ENCODE measurements around the gene SLC46A1.
"Not testable (repeated sequence)": the region's sequence is repeated elsewhere in the genome, so short reads cannot be mapped to it uniquely, and the experiment has no call there.

SLC46A1 gene

DNA sequence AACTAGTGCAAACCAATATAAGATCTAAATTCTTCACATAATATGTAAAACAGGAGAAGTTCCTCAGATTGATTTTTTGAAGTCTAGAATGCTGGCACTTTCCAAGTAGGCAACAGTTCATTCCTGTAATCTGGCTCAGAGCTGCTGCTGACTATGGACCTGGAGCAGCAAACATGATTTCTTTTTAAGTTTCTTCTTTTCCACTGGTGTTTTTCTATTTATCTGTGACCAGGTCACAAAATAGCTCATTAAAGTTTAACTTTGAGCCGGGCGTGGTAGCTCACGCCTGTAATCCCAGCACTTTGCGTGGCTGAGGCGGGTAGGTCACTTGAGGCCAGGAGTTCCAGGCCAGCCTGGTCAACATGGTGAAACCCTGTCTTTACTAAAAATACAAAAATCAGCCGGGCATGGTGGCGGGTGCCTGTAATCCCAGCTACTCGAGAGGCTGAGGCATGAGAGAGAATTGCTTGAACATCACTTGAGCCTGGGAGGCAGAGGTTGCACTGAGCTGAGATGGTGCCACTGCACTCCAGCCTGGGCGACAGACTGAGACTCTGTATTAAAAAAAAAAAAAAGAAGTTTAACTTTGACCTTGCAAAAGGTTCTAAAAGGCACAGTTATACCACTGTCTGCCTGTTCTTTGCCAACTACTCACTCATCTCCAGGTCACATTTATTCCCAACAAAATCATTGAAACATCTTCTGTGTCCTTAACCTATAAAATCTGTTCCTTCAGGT is 38.1 kb upstream of the SLC46A1 start:
- Histone ChIP-seq H3K36me3 (replicated peaks; ENCODE audit: low read depth, low read length) (no peaks in the 10 kb centered on the region), H3K4me1 (ENCODE audit: low read length) (no peaks in the 10 kb centered on the region), H3K4me2 (ENCODE audit: low read length) (no peak overlapping the region), H3K79me2 (ENCODE audit: low read length) (no peaks in the 10 kb centered on the region), H2AFZ (ENCODE audit: low read depth, low read length) (no peak overlapping the region), H3K4me3 (ENCODE audit: low read length) (no peak overlapping the region), H3K27ac (ENCODE audit: low read length) (no peak overlapping the region), H4K20me1 (ENCODE audit: insufficient read depth, low read length) (no peaks in the 10 kb centered on the region), H3K9ac (ENCODE audit: low read length) (no peak overlapping the region), H3K27me3 (ENCODE audit: low read depth, low read length) (peaks cover 9% of the 10 kb centered on the region; the same call in 1 of the 2 replicates), H3K9me3 (ENCODE audit: insufficient read depth, low read length) (0 out of 2 replicates have a peak, but pooled peaks cover 4% of the 10 kb centered on the region)
- TF ChIP-seq EZH2phosphoT487 (IDR thresholded peaks at IDR 0.05; ENCODE audit: low read depth), result no peak
- TF ChIP-seq, protein P1, sequence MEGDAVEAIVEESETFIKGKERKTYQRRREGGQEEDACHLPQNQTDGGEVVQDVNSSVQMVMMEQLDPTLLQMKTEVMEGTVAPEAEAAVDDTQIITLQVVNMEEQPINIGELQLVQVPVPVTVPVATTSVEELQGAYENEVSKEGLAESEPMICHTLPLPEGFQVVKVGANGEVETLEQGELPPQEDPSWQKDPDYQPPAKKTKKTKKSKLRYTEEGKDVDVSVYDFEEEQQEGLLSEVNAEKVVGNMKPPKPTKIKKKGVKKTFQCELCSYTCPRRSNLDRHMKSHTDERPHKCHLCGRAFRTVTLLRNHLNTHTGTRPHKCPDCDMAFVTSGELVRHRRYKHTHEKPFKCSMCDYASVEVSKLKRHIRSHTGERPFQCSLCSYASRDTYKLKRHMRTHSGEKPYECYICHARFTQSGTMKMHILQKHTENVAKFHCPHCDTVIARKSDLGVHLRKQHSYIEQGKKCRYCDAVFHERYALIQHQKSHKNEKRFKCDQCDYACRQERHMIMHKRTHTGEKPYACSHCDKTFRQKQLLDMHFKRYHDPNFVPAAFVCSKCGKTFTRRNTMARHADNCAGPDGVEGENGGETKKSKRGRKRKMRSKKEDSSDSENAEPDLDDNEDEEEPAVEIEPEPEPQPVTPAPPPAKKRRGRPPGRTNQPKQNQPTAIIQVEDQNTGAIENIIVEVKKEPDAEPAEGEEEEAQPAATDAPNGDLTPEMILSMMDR (IDR thresholded peaks at IDR 0.05; ENCODE audit: low read depth, low read length), result no peak

DNA sequence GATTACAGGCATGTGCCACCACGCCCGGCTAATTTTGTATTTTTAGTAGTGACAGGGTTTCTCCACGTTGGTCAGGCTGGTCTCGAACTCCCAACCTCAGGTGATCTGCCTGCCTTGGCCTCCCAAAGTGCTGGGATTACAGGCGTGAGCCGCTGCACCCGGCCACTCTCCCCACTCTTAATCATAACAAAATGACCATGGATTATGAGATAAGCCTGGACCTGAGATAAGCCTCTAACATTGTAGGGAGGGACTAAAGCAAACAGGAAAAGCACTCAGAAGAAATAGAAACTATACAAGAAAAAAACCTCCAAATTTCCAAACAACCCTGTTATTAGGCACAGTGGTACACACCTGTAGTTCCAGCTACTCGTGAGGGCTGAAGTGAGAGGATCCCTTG is 28.3 kb upstream of the SLC46A1 start:
- not testable (repeated sequence) for H2AFZ ChIP-seq (ENCODE audit: low read depth, low read length); H3K9ac ChIP-seq (ENCODE audit: low read length); H3K4me1 ChIP-seq (ENCODE audit: low read length); H3K9me3 ChIP-seq (ENCODE audit: insufficient read depth, low read length); H3K4me2 ChIP-seq (ENCODE audit: low read length); H3K4me3 ChIP-seq (ENCODE audit: low read length); H4K20me1 ChIP-seq (ENCODE audit: insufficient read depth, low read length); H3K36me3 ChIP-seq (replicated peaks; ENCODE audit: low read depth, low read length); H3K27ac ChIP-seq (ENCODE audit: low read length); H3K79me2 ChIP-seq (ENCODE audit: low read length)
- peaks cover 20% of the 10 kb centered on the region for H3K27me3 ChIP-seq (ENCODE audit: low read depth, low read length)

DNA sequence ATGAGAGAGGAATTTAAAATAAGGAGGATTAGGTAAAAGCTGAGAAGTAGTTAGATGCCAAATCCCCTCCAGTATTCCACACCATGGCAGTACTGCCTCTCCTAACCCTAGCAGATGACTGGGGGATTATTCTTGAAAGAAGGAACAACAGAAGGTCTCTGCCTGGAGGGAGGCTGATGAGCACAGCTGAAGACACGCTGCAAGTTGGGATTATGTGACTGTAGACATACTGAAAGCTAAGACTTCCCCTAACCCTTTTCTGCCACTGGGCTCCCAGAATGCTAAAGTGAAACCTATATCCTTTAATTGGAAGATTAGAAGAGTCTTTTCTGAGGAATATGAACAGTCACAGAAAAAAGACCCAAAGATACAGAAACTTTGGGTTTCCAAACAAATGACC is 27.7 kb upstream of the SLC46A1 start:
- TF ChIP-seq, protein P1 (IDR thresholded peaks at IDR 0.05; ENCODE audit: low read depth, low read length), result no peak
- TF ChIP-seq EZH2phosphoT487 (IDR thresholded peaks at IDR 0.05; ENCODE audit: low read depth), result no peak
- H3K36me3 ChIP-seq (replicated peaks; ENCODE audit: low read depth, low read length), result no peaks in the 10 kb centered on the region
- no peak overlapping the region for H3K27ac ChIP-seq (ENCODE audit: low read length)
- peaks cover 20% of the 10 kb centered on the region for H3K27me3 ChIP-seq (ENCODE audit: low read depth, low read length)
- no peak overlapping the region for H3K4me2 ChIP-seq (ENCODE audit: low read length)
- no peak overlapping the region for H3K4me3 ChIP-seq (ENCODE audit: low read length)
- H3K79me2 ChIP-seq (ENCODE audit: low read length), result no peaks in the 10 kb centered on the region
- no peak overlapping the region for H3K9ac ChIP-seq (ENCODE audit: low read length)
- no peaks in the 10 kb centered on the region for H3K4me1 ChIP-seq (ENCODE audit: low read length)
- no peak overlapping the region for H2AFZ ChIP-seq (ENCODE audit: low read depth, low read length)
- H3K9me3 ChIP-seq (ENCODE audit: insufficient read depth, low read length), result no peaks in the 10 kb centered on the region
- no peaks in the 10 kb centered on the region for H4K20me1 ChIP-seq (ENCODE audit: insufficient read depth, low read length)

DNA sequence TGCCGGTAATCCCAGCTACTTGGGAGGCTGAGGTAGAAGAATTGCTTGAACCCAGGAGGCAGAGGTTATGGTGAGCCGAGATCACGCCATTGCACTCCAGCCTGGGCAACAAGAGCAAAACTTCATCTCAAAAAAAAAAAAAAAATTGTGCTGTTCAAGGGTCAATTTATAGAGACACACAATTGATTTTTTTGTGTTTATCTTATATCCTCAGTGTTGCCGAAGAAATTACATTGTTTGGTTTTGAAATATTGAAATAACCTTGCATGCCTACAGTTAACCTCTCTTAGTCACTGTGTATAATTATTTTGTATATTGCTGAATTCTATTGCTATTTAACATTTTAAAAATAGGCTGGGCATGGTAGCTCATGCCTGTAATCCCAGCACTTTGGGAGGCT is 22.0 kb upstream of the SLC46A1 start:
- H3K4me3 ChIP-seq (ENCODE audit: low read length); H3K27ac ChIP-seq (ENCODE audit: low read length); H3K4me2 ChIP-seq (ENCODE audit: low read length); H3K36me3 ChIP-seq (replicated peaks; ENCODE audit: low read depth, low read length); H2AFZ ChIP-seq (ENCODE audit: low read depth, low read length); H3K79me2 ChIP-seq (ENCODE audit: low read length); H4K20me1 ChIP-seq (ENCODE audit: insufficient read depth, low read length); H3K4me1 ChIP-seq (ENCODE audit: low read length); H3K9ac ChIP-seq (ENCODE audit: low read length); H3K9me3 ChIP-seq (ENCODE audit: insufficient read depth, low read length): not testable (repeated sequence)
- H3K27me3 ChIP-seq (ENCODE audit: low read depth, low read length), result peaks cover 15% of the 10 kb centered on the region

DNA sequence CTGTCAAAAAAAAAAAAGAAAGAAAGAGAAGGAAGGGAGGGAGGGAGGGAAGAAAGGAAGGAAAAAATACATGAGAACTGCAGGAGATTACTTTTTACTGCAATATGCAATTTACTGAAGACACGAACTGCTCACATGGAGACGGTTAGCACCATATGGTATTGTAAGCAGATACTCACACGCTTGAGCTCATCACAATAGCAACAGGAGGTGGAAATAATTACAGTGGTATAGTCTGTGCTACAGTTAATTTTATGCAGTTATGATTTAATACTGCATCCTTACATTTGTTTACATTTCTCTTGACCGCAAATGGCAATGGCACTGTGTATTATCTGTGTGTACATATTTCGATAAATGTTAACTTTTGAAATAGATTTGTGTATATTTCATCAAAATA is 21.4 kb upstream of the SLC46A1 start:
- peaks cover 13% of the 10 kb centered on the region for H3K27me3 ChIP-seq (ENCODE audit: low read depth, low read length)
- H3K4me1 ChIP-seq (ENCODE audit: low read length), result peaks cover 10% of the 10 kb centered on the region
- H3K4me2 ChIP-seq (ENCODE audit: low read length), result no peak overlapping the region
- no peak overlapping the region for H3K9ac ChIP-seq (ENCODE audit: low read length)
- TF ChIP-seq, protein P1 (IDR thresholded peaks at IDR 0.05; ENCODE audit: low read depth, low read length), result no peak
- TF ChIP-seq EZH2phosphoT487 (IDR thresholded peaks at IDR 0.05; ENCODE audit: low read depth), result no peak
- H3K79me2 ChIP-seq (ENCODE audit: low read length), result no peaks in the 10 kb centered on the region
- H3K27ac ChIP-seq (ENCODE audit: low read length), result no peak overlapping the region
- H4K20me1 ChIP-seq (ENCODE audit: insufficient read depth, low read length), result no peaks in the 10 kb centered on the region
- no peaks in the 10 kb centered on the region for H3K36me3 ChIP-seq (replicated peaks; ENCODE audit: low read depth, low read length)
- no peak overlapping the region for H3K4me3 ChIP-seq (ENCODE audit: low read length)
- H2AFZ ChIP-seq (ENCODE audit: low read depth, low read length), result no peak overlapping the region
- H3K9me3 ChIP-seq (ENCODE audit: insufficient read depth, low read length), result no peaks in the 10 kb centered on the region
